ENCODE measurements around the gene HEPN1.
"Not testable (repeated sequence)": the region's sequence is repeated elsewhere in the genome, so short reads cannot be mapped to it uniquely, and the experiment has no call there.

The HEPN1 gene

GRCh38 chr11:124942466-124943253 lies 23.6 kb downstream of the HEPN1 start:
- no peak for DNase-seq (ENCODE audit: low read depth)

- DNase-seq (ENCODE audit: low read depth), result no peak
Measured at GRCh38 chr11:124943254-124943616, 24.2 kb downstream of the HEPN1 start.

GRCh38 chr11:124943741-124944140 lies 24.7 kb downstream of the HEPN1 start:
- DNase-seq (ENCODE audit: low read depth), result no peak

- DNase-seq (ENCODE audit: low read depth), result no peak
Measured at GRCh38 chr11:124944565-124944964, 25.5 kb downstream of the HEPN1 start.

GRCh38 chr11:124945826-124946225 lies 26.8 kb downstream of the HEPN1 start:
- DNase-seq (ENCODE audit: low read depth), result no peak

GRCh38 chr11:124946735-124947141 lies 27.7 kb downstream of the HEPN1 start:
- no peak for DNase-seq (ENCODE audit: low read depth)

GRCh38 chr11:124950601-124951330 lies 31.7 kb downstream of the HEPN1 start:
- DNase-seq (ENCODE audit: low read depth), result no peak

GRCh38 chr11:124951341-124951740 lies 32.3 kb downstream of the HEPN1 start:
- DNase-seq (ENCODE audit: low read depth), result no peak

GRCh38 chr11:124953753-124954589 lies 34.9 kb downstream of the HEPN1 start, which contains the start of gene CCDC15:
Gene CCDC15, plus strand, starts transcription at chr11:124954202. Its CDS starts 531 bp downstream, at chr11:124954733.
- peak; percentile 90 for DNase-seq (ENCODE audit: low read depth)

- DNase-seq (ENCODE audit: low read depth), result no peak
Measured at GRCh38 chr11:124954590-124954955, 35.5 kb downstream of the HEPN1 start.

- DNase-seq (ENCODE audit: low read depth), result no peak
Measured at GRCh38 chr11:124955035-124955434, 36.0 kb downstream of the HEPN1 start.

GRCh38 chr11:124961972-124962609 lies 43.0 kb downstream of the HEPN1 start:
- no peak for DNase-seq (ENCODE audit: low read depth)

GRCh38 chr11:124968197-124968596 lies 49.1 kb downstream of the HEPN1 start:
- not testable (repeated sequence) for DNase-seq (ENCODE audit: low read depth)
